SU-DHL-6 (cell line): ENCODE results near the gene SLC9A9.

ENCODE experiments used
- H2AFZ ChIP-seq: fragments of 200-600 bp; sonication (generic); 2 replicates; pipeline ENCODE4 v1.6.1; 2014; ENCODE audit warnings: low read depth, mild to moderate bottlenecking, moderate library complexity, mixed read lengths, antibody characterized with exemption, low read length; ENCODE audit not compliant: severe bottlenecking
- H3F3A ChIP-seq: fragments of 200-600 bp; shearing (Covaris generic); 2 replicates; pipeline ENCODE4 v1.6.0; 2016; ENCODE audit warnings: antibody characterized with exemption, mild to moderate bottlenecking; ENCODE audit not compliant: insufficient read depth
- H3K27ac ChIP-seq: fragments of 200-600 bp; sonication (generic); 2 replicates; pipeline ENCODE4 v1.5.1; 2016; ENCODE audit warnings: low read depth, mild to moderate bottlenecking, low read length, moderate library complexity, mixed read lengths
- H3K27me3 ChIP-seq: fragments of 200-600 bp; sonication (generic), shearing (Covaris generic); 2 replicates; pipeline ENCODE4 v1.6.0; 2014; ENCODE audit warnings: mild to moderate bottlenecking, low read length
- H3K36me3 ChIP-seq: fragments of 200-600 bp; sonication (generic); 2 replicates; pipeline ENCODE4 v1.6.1; 2014; ENCODE audit warnings: mild to moderate bottlenecking, low read length, mixed read lengths
- H3K4me2 ChIP-seq: fragments of 300-600, 200-600 bp; shearing (Covaris generic), sonication (generic); 2 replicates; pipeline ENCODE4 v1.6.0; 2014; ENCODE audit warnings: low read length, low read depth, mild to moderate bottlenecking; ENCODE audit not compliant: poor library complexity, severe bottlenecking
- H3K4me3 ChIP-seq: fragments of 200-600 bp; sonication (generic); 2 replicates; pipeline ENCODE4 v1.5.1; 2014; ENCODE audit warnings: antibody characterized with exemption, low read length, mild to moderate bottlenecking, mixed read lengths; ENCODE audit not compliant: insufficient read depth, poor library complexity, severe bottlenecking
- H3K79me2 ChIP-seq: fragments of 200-600 bp; sonication (generic); 2 replicates; pipeline ENCODE4 v1.6.1; 2014; ENCODE audit warnings: mild to moderate bottlenecking, low read length, moderate library complexity; ENCODE audit not compliant: insufficient read depth
- H3K9ac ChIP-seq: fragments of 200-600 bp; sonication (generic); 2 replicates; pipeline ENCODE4 v1.7.0; 2014; ENCODE audit warnings: mild to moderate bottlenecking, low read length
- H3K9me2 ChIP-seq: fragments of 200-600 bp; sonication (generic); replicated peaks from 2 replicates; pipeline ENCODE4 v1.6.1; 2014; ENCODE audit warnings: low read length; ENCODE audit not compliant: insufficient read depth
- H3K9me3 ChIP-seq: fragments of 200-600 bp; sonication (generic); 2 replicates; pipeline ENCODE4 v1.6.1; 2014; ENCODE audit warnings: low read length, mixed read lengths; ENCODE audit not compliant: insufficient read depth
- H4K20me1 ChIP-seq: fragments of 200-600 bp; sonication (generic); 2 replicates; pipeline ENCODE4 v1.6.1; 2014; ENCODE audit warnings: low read depth, mild to moderate bottlenecking, antibody characterized with exemption, low read length, moderate library complexity, mixed read lengths
- CTCF ChIP-seq: fragments of 200-600 bp; sonication (generic); IDR thresholded peaks from one replicate; pipeline ENCODE4 v1.5.1; 2017; ENCODE audit warnings: antibody characterized with exemption, mild to moderate bottlenecking, low read length, moderate library complexity; ENCODE audit not compliant: insufficient read depth, poor library complexity, severe bottlenecking
- EZH2phosphoT487 ChIP-seq: fragments of 200-600 bp; sonication (generic), shearing (Covaris generic); conservative IDR thresholded peaks from 2 replicates; pipeline ENCODE4 v1.6.1; 2018; ENCODE audit warnings: mild to moderate bottlenecking, antibody characterized with exemption, low read length, moderate library complexity, mixed read lengths

SLC9A9 gene

GRCh38 chr3:143356839-143357238 is 491.4 kb downstream of the SLC9A9 start:
- Histone ChIP-seq H4K20me1 (no peaks in the 10 kb centered on the region), H2AFZ (no peak overlapping the region), H3K27ac (no peak overlapping the region), H3K4me3 (no peak overlapping the region), H3K36me3 (no peaks in the 10 kb centered on the region), H3K4me2 (no peak overlapping the region), H3K9me3 (no peaks in the 10 kb centered on the region), H3F3A (no peaks in the 10 kb centered on the region), H3K9ac (no peak overlapping the region), H3K79me2 (no peaks in the 10 kb centered on the region), H3K9me2 (no peaks in the 10 kb centered on the region), H3K27me3 (no peaks in the 10 kb centered on the region)
- TF ChIP-seq CTCF (no peak), EZH2phosphoT487 (no peak)

GRCh38 chr3:143354342-143354741 is 493.9 kb downstream of the SLC9A9 start:
- no peaks in the 10 kb centered on the region for H3K9me2 ChIP-seq
- H3K9me3 ChIP-seq = no peaks in the 10 kb centered on the region
- H3K79me2 ChIP-seq = no peaks in the 10 kb centered on the region
- H3K4me2 ChIP-seq = no peak overlapping the region
- H4K20me1 ChIP-seq = no peaks in the 10 kb centered on the region
- TF ChIP-seq CTCF (no peak), EZH2phosphoT487 (no peak)
- no peaks in the 10 kb centered on the region for H3K27me3 ChIP-seq
- H3K36me3 ChIP-seq = no peaks in the 10 kb centered on the region
- no peak overlapping the region for H3K4me3 ChIP-seq
- no peak overlapping the region for H3K9ac ChIP-seq
- H2AFZ ChIP-seq = no peak overlapping the region
- no peak overlapping the region for H3K27ac ChIP-seq
- no peaks in the 10 kb centered on the region for H3F3A ChIP-seq

GRCh38 chr3:143352850-143353550 is 495.3 kb downstream of the SLC9A9 start:
- Histone ChIP-seq H3K9ac (no peak overlapping the region), H3K4me2 (no peak overlapping the region), H3K79me2 (no peaks in the 10 kb centered on the region), H4K20me1 (no peaks in the 10 kb centered on the region), H3K36me3 (no peaks in the 10 kb centered on the region), H3K4me3 (no peak overlapping the region), H3K9me2 (no peaks in the 10 kb centered on the region), H3K27ac (no peak overlapping the region), H3K27me3 (no peaks in the 10 kb centered on the region), H2AFZ (no peak overlapping the region), H3F3A (no peaks in the 10 kb centered on the region), H3K9me3 (no peaks in the 10 kb centered on the region)
- TF ChIP-seq CTCF = no peak
- TF ChIP-seq EZH2phosphoT487 = no peak
